BLaER1 treated with 17β-estradiol and CSF1 and Interleukin-3, amounts not matched to agents 10 nM and 100 nM (cell line): ENCODE measurements around the gene DEFB112.

Experiments
- H3K27ac ChIP-seq, 11 experiments: shearing (Covaris generic); formaldehyde crosslinking; 2 replicates each; pipeline ENCODE4 v1.8.1; 2022
- H3K27me3 ChIP-seq, 11 experiments: shearing (Covaris generic); formaldehyde crosslinking; 2 replicates each; pipeline ENCODE4 v1.8.1; 2022
- H3K36me3 ChIP-seq, 11 experiments: shearing (Covaris generic); formaldehyde crosslinking; 2 replicates each; pipeline ENCODE4 v1.8.1; 2022
- H3K4me1 ChIP-seq, 10 experiments: shearing (Covaris generic); formaldehyde crosslinking; 2 replicates each; pipeline ENCODE4 v1.8.1; 2022
- H3K4me2 ChIP-seq, 11 experiments: shearing (Covaris generic); formaldehyde crosslinking; 2 replicates each; pipeline ENCODE4 v1.8.1; 2022
- H3K4me3 ChIP-seq, 10 experiments: shearing (Covaris generic); formaldehyde crosslinking; 2 replicates each; pipeline ENCODE4 v1.8.1; 2022
- H3K9ac ChIP-seq, 11 experiments: shearing (Covaris generic); formaldehyde crosslinking; 2 replicates each; pipeline ENCODE4 v1.8.1; 2022
- H3K9me3 ChIP-seq, 11 experiments: shearing (Covaris generic); formaldehyde crosslinking; replicated peaks in 1 of 11; 2 replicates each; pipeline ENCODE4 v1.8.1; 2022
- H4K20me1 ChIP-seq, 11 experiments: shearing (Covaris generic); formaldehyde crosslinking; 2 replicates each; pipeline ENCODE4 v1.8.1; 2022
- Cebpa-rat ChIP-seq, 11 experiments: shearing (Covaris generic); IDR thresholded peaks; 2 replicates each; pipeline ENCODE4 v1.8.1; 2022

Gene DEFB112

GRCh38 chr6:50077385-50077784, 27.7 kb upstream of the DEFB112 start:
- no peaks in the 10 kb centered on the region for H3K36me3 ChIP-seq
- TF ChIP-seq Cebpa-rat (IDR thresholded peaks at IDR 0.05), result no peak
- no peaks in the 10 kb centered on the region for H3K27me3 ChIP-seq
- no peak overlapping the region for H3K27ac ChIP-seq
- no peak overlapping the region for H3K4me3 ChIP-seq
- H3K9me3 ChIP-seq, result no peaks in the 10 kb centered on the region
- H3K4me2 ChIP-seq, result no peak overlapping the region
- H3K4me1 ChIP-seq, result no peaks in the 10 kb centered on the region
- no peak overlapping the region for H3K9ac ChIP-seq
- H4K20me1 ChIP-seq, result no peaks in the 10 kb centered on the region

- Histone ChIP-seq H3K36me3 (no peaks in the 10 kb centered on the region), H3K27me3 (no peaks in the 10 kb centered on the region), H3K9me3 (no peaks in the 10 kb centered on the region), H3K27ac (no peak overlapping the region), H4K20me1 (no peaks in the 10 kb centered on the region), H3K4me2 (no peak overlapping the region), H3K4me1 (no peaks in the 10 kb centered on the region), H3K9ac (no peak overlapping the region), H3K4me3 (no peak overlapping the region)
- no peak for TF ChIP-seq Cebpa-rat (IDR thresholded peaks at IDR 0.05)
Measured at GRCh38 chr6:50076431-50076830, 26.7 kb upstream of the DEFB112 start.

GRCh38 chr6:50071921-50072320, 22.2 kb upstream of the DEFB112 start:
- Histone ChIP-seq H3K9ac (no peak overlapping the region), H3K36me3 (no peaks in the 10 kb centered on the region), H4K20me1 (no peaks in the 10 kb centered on the region), H3K4me3 (no peak overlapping the region), H3K27ac (no peak overlapping the region), H3K4me1 (no peaks in the 10 kb centered on the region), H3K9me3 (no peaks in the 10 kb centered on the region), H3K4me2 (no peak overlapping the region), H3K27me3 (no peaks in the 10 kb centered on the region)
- no peak for TF ChIP-seq Cebpa-rat (IDR thresholded peaks at IDR 0.05)

- TF ChIP-seq Cebpa-rat (IDR thresholded peaks at IDR 0.05), result no peak
- no peak overlapping the region for H3K4me3 ChIP-seq
Measured at GRCh38 chr6:50070101-50070500, 20.4 kb upstream of the DEFB112 start.

DNA sequence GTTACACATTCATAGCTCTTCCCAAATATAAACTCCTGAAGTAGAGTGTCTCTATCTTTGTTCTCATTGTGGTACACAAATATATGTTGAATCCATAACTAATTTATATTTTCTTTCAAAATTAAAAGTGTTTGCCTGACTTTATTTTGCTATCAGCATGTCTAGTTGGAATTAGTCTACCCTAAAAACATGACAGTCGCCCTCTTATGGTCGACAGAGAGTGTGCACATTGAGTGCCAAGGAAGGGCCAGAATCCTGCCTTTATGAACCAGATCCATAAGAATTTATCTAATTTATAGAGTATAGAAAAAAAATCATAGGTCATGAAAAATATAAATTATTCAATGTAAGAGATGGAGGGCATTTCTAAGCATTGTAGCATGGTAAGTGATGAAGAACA, 12.3 kb upstream of the DEFB112 start:
- TF ChIP-seq Cebpa-rat (IDR thresholded peaks at IDR 0.05), result no peak
- Histone ChIP-seq H3K9ac (no peak overlapping the region), H3K4me2 (no peak overlapping the region), H3K9me3 (no peaks in the 10 kb centered on the region), H3K27me3 (no peaks in the 10 kb centered on the region), H4K20me1 (no peaks in the 10 kb centered on the region), H3K36me3 (no peaks in the 10 kb centered on the region), H3K4me3 (no peak overlapping the region), H3K27ac (no peak overlapping the region), H3K4me1 (no peaks in the 10 kb centered on the region)

More at GRCh38 chr6:50070101-50070500, 20.4 kb upstream of the DEFB112 start:
- H3K27me3 ChIP-seq, result no peaks in the 10 kb centered on the region
- no peak overlapping the region for H3K27ac ChIP-seq
- H3K4me1 ChIP-seq, result no peaks in the 10 kb centered on the region
- no peak overlapping the region for H3K4me2 ChIP-seq
- no peaks in the 10 kb centered on the region for H4K20me1 ChIP-seq
- no peaks in the 10 kb centered on the region for H3K36me3 ChIP-seq
- H3K9me3 ChIP-seq, result no peaks in the 10 kb centered on the region
- H3K9ac ChIP-seq, result no peak overlapping the region

GRCh38 chr6:50056242-50056641, 6.5 kb upstream of the DEFB112 start:
- H3K9me3 ChIP-seq, result no peaks in the 10 kb centered on the region
- H3K36me3 ChIP-seq, result no peaks in the 10 kb centered on the region
- no peaks in the 10 kb centered on the region for H3K27me3 ChIP-seq
- peaks cover 0 to 7% (median 0%) of the 10 kb centered on the region in 10 experiments; a peak in 2 of 20 replicates for H3K4me1 ChIP-seq
- TF ChIP-seq Cebpa-rat (IDR thresholded peaks at IDR 0.05), result no peak
- H3K4me2 ChIP-seq, result no peak overlapping the region
- no peak overlapping the region for H3K27ac ChIP-seq
- H3K9ac ChIP-seq, result no peak overlapping the region
- H3K4me3 ChIP-seq, result no peak overlapping the region
- H4K20me1 ChIP-seq, result no peaks in the 10 kb centered on the region

DNA sequence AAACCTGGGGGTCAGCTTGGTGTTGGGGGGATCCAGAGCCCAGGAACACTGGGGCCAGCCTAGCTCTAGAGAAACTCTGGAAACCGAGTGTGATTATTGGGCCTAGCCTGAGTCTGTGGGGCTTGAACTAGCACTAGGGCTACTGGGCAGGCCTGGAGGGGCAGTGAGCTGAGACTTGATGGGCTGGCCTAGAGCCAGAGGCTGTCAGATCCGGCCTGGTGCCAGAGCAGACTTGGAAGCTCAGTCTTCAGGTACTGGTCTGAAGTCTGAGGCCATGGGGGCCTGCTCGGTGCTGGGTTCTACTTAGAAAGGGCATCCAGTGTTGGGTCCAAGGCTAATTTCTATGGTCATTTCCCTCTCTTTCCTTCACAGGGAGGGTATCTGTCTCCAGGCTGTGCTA, 2.7 kb downstream of the DEFB112 start:
- H3K4me1 ChIP-seq, result no peaks in the 10 kb centered on the region
- H3K4me3 ChIP-seq, result no peak overlapping the region
- H4K20me1 ChIP-seq, result no peaks in the 10 kb centered on the region
- no peak overlapping the region for H3K4me2 ChIP-seq
- H3K27ac ChIP-seq, result no peak overlapping the region
- H3K36me3 ChIP-seq, result no peaks in the 10 kb centered on the region
- TF ChIP-seq Cebpa-rat (IDR thresholded peaks at IDR 0.05), result no peak
- H3K9ac ChIP-seq, result no peak overlapping the region
- no peaks in the 10 kb centered on the region for H3K27me3 ChIP-seq
- H3K9me3 ChIP-seq, result no peaks in the 10 kb centered on the region

DNA sequence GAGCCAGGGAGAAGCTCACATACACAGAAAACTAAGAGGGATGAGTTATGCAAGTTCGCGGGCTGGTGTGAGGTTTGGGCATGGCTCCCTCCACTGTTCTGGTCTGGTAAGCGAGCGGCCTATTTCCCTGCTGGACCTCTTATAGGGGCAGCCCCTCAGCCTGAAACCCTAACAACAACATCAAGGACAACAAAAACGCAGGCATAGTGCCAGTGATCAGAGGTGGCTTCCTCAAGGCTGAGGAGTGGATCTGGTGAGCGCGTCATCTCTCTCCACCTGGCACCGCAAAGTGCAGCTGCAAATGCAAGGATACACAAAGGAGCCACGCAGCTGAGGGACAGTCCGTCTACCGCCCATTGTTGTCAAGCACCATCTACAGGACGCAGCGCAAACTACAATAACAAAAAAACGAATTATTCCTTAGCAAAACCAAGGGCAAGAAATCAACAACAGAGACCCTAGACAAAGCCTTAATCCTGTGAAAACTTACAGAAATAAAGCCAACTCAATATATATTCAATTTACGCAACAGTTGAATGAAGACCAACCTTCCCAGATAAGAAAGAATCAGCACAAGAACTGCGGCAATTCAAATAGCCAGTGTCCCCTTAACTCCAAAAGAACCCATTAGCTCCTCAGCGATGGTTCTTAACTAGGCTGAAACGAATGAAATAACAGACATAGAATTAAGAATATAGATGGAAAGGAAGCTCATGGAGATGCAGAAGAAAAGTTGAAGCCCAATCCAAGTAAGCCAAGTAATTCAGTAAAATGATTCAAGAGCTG, 18.8 kb downstream of the DEFB112 start:
- Histone ChIP-seq H3K36me3 (no peaks in the 10 kb centered on the region), H3K9me3 (peaks cover 0 to 3% (median 0%) of the 10 kb centered on the region in 11 experiments; a peak in 1 of 22 replicates), H3K4me2 (no peak overlapping the region), H3K27ac (no peak overlapping the region), H3K4me1 (no peaks in the 10 kb centered on the region), H4K20me1 (no peaks in the 10 kb centered on the region), H3K9ac (no peak overlapping the region), H3K27me3 (no peaks in the 10 kb centered on the region), H3K4me3 (no peak overlapping the region)
- TF ChIP-seq Cebpa-rat (IDR thresholded peaks at IDR 0.05), result no peak

- no peak for TF ChIP-seq Cebpa-rat (IDR thresholded peaks at IDR 0.05)
- Histone ChIP-seq H3K9ac (no peak overlapping the region), H3K4me2 (no peak overlapping the region), H3K4me3 (no peak overlapping the region), H3K27ac (no peak overlapping the region), H3K36me3 (no peaks in the 10 kb centered on the region), H3K9me3 (peaks cover 0 to 3% (median 0%) of the 10 kb centered on the region in 11 experiments; a peak in 1 of 22 replicates), H3K27me3 (no peaks in the 10 kb centered on the region), H3K4me1 (no peaks in the 10 kb centered on the region), H4K20me1 (no peaks in the 10 kb centered on the region)
Measured at GRCh38 chr6:50030350-50030749, 19.4 kb downstream of the DEFB112 start.

GRCh38 chr6:50025258-50025657, 24.5 kb downstream of the DEFB112 start:
- no peaks in the 10 kb centered on the region for H3K4me1 ChIP-seq
- H3K27me3 ChIP-seq, result no peaks in the 10 kb centered on the region
- no peak overlapping the region for H3K4me3 ChIP-seq
- no peak for TF ChIP-seq Cebpa-rat (IDR thresholded peaks at IDR 0.05)
- no peak overlapping the region for H3K4me2 ChIP-seq
- H4K20me1 ChIP-seq, result no peaks in the 10 kb centered on the region
- no peaks in the 10 kb centered on the region; a peak in 1 of 22 replicates for H3K9me3 ChIP-seq
- no peaks in the 10 kb centered on the region for H3K36me3 ChIP-seq
- no peak overlapping the region for H3K9ac ChIP-seq
- H3K27ac ChIP-seq, result no peak overlapping the region
